Vagina (tissue), 2 donors: ENCODE data around the gene HNF1B.

Source experiments
- POLR2A ChIP-seq, 2 donors: fragments of 450-650 bp; IDR thresholded peaks; one replicate each; pipeline ENCODE4 v1.6.1; 2017; ENCODE audit warnings: antibody characterized with exemption in 2 of 2, mild to moderate bottlenecking in 2 of 2, moderate library complexity in 2 of 2
- POLR2AphosphoS5 ChIP-seq, 2 donors: sonication (generic); formaldehyde crosslinking; IDR thresholded peaks; one replicate each; pipeline ENCODE4 v1.9.0; 2017; ENCODE audit warnings: antibody characterized with exemption in 2 of 2, mild to moderate bottlenecking in 2 of 2, low read depth in 1 of 2; ENCODE audit not compliant: insufficient read depth in 1 of 2
- TF ChIP-seq, protein P1 (sequence below), 3 experiments: fragments of 450-650 bp in 2 of 3; fragments of 200-600 bp in 1 of 3; sonication (generic) in 1 of 3; IDR thresholded peaks; one replicate each; pipeline ENCODE4 v1.5.1; 2017 to 2019; ENCODE audit warnings: antibody characterized with exemption in 3 of 3, mild to moderate bottlenecking in 2 of 3, moderate library complexity in 2 of 3

DNA sequence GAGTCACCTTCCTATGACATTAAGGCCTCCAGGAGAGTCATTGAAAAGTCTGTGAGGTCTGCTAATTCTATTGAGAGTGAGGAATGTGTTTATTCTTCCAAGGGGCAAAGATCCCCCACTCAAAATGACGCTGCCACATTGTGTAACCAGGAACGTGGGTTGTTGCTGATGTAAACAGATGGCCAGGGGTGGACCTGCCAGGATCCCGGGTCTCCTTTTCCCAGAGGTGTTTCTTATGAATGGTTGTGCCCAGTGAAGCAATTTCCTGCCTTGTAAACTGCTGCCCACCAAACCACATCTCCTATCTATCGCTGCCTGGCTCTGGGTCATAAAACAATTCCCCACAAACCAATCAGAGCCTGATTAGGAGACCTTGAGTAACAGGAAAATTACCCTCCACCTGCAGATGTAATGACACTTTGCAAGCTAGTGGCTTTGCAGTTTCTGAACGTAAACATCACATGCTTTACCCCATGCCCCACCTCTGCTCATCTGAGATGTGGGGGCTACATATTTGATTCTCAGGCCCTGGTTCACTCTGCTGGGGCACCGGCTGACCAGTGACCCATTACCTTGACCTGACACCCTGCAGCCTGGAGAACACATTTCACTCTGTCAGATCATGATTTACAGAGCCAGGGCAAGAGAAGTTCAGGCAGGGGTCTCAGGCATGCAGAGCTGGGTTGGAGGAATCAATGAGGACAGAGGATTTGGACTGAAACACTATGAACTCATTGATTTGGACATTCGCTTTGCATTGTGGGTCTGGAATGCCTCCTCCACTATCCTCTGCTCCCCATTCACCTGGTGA, 68.5 kb downstream of the HNF1B start:
- TF ChIP-seq, protein P1, sequence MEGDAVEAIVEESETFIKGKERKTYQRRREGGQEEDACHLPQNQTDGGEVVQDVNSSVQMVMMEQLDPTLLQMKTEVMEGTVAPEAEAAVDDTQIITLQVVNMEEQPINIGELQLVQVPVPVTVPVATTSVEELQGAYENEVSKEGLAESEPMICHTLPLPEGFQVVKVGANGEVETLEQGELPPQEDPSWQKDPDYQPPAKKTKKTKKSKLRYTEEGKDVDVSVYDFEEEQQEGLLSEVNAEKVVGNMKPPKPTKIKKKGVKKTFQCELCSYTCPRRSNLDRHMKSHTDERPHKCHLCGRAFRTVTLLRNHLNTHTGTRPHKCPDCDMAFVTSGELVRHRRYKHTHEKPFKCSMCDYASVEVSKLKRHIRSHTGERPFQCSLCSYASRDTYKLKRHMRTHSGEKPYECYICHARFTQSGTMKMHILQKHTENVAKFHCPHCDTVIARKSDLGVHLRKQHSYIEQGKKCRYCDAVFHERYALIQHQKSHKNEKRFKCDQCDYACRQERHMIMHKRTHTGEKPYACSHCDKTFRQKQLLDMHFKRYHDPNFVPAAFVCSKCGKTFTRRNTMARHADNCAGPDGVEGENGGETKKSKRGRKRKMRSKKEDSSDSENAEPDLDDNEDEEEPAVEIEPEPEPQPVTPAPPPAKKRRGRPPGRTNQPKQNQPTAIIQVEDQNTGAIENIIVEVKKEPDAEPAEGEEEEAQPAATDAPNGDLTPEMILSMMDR (IDR thresholded peaks at IDR 0.05) = no peak
- TF ChIP-seq POLR2A (IDR thresholded peaks at IDR 0.05) = no peak
- no peak for TF ChIP-seq POLR2AphosphoS5 (IDR thresholded peaks at IDR 0.05; ENCODE audit: insufficient read depth in 1 of 2, low read depth in 1 of 2)
